GM12874 (cell line): ENCODE data around the gene STK16.

ENCODE experiments used
- TF ChIP-seq, protein P1 (sequence below): IDR thresholded peaks from 2 replicates; pipeline ENCODE4 v1.5.1; 2011; ENCODE audit warnings: low read depth, mild to moderate bottlenecking, control low read depth, low read length, moderate library complexity; ENCODE audit not compliant: insufficient read depth

STK16 gene

DNA sequence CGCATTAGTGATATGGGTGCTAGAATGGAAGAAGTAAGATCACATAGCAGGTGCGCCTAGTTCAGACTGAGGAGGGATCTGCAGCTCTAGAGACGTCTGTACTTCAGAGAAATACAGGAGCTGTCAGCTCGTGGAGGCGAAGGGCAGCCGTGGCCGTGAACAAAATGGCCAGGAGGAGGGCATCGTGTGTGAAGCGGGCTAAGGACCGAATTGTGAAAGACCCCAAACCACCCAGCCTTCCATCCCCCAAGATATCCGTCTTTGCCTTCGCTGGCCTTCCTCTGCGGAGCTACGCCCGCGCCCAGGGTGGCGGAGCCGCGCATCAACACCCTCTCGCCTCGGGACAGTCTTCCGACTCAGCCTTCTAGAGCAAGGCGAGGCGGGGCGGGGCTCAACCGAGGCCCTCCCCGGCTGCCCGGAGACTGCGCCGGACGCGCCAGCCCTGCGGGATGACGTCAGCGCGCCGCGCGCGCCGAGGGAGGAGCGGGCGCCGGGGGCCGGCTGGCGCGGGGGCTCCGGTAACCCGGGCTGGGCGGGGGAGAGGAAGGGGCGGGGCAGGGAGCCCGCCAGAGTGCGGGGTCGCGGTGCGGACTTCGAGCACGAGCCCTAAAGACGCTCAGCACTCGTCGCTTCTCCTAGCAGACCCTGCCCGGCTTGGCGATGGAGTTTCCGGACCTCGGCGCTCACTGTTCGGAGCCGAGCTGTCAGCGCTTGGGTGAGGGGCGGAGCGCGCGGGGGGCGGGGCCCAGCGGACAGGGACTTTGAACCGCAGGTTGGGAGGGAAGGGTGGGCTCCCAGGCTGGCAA is 38.7 kb upstream of the STK16 start, which contains the start of gene ZFAND2B:
TSS of gene ZFAND2B (plus strand) at position 455 of the 806 bp plus-strand sequence. CDS start at position 661, 206 bp downstream.
- TF ChIP-seq, protein P1, sequence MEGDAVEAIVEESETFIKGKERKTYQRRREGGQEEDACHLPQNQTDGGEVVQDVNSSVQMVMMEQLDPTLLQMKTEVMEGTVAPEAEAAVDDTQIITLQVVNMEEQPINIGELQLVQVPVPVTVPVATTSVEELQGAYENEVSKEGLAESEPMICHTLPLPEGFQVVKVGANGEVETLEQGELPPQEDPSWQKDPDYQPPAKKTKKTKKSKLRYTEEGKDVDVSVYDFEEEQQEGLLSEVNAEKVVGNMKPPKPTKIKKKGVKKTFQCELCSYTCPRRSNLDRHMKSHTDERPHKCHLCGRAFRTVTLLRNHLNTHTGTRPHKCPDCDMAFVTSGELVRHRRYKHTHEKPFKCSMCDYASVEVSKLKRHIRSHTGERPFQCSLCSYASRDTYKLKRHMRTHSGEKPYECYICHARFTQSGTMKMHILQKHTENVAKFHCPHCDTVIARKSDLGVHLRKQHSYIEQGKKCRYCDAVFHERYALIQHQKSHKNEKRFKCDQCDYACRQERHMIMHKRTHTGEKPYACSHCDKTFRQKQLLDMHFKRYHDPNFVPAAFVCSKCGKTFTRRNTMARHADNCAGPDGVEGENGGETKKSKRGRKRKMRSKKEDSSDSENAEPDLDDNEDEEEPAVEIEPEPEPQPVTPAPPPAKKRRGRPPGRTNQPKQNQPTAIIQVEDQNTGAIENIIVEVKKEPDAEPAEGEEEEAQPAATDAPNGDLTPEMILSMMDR, result no peak

DNA sequence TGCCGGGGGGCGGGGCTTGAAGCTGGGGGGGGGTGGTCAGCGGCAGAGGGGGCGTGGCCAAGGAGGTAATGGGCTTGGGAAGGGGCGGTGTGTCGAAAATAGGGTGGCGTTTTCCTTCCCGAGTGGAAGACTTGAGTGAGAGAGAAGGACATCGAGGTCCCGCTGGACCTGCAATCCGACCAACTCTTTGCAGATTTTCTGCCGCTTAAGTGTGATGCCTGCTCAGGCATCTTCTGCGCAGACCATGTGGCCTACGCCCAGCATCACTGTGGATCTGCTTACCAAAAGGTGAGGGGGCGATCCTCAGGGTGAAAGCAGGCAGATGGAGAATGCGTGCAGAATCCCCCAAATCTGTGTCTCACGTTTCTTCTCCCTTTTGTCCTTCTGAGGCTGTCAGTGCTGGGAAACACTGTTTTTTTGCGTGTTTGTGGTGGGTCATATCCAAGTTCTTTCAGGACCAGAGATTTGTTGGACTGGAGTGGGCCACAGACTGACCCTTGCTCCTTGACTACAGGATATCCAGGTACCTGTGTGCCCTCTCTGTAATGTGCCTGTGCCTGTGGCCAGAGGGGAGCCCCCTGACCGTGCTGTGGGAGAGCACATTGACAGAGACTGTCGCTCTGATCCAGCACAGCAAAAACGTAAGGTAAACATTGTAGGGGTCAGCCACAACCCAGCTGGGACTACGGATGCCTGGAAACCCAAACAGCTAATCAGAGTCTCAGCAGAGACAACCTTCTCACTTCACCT is 38.0 kb upstream of the STK16 start:
- TF ChIP-seq, protein P1, result no peak

DNA sequence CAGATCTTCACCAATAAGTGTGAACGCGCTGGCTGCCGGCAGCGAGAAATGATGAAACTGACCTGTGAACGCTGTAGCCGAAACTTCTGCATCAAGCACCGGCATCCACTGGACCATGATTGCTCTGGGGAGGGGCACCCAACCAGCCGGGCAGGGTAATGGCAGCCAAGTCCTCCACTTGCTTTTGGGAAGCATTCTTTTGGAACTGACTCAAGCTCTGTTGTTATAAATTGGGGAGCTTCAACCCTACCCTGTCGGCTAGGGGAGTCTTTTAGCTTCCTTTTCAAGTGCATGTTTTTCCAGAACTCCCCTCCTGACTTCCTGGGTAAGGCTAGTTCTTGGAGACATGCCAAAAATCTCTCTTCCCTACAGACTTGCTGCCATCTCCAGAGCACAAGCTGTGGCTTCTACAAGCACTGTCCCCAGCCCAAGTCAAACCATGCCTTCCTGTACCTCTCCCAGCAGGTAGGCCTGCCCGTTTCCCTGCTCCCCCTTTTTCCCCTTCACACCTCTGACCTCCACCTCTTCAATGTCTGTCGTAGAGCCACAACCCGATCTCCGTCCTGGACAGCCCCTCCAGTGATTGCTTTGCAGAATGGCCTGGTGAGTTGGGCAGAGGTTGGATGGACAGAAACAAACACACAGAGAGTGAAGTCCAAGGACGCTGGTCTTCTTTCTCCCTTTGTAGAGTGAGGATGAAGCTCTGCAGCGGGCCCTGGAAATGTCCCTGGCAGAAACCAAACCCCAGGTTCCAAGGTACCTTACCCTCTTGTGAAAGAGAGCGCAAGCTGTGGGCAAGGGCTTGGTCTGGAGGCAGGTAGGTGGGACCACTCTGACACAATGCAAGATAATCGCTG is 37.2 kb upstream of the STK16 start:
- TF ChIP-seq, protein P1, result no peak

DNA sequence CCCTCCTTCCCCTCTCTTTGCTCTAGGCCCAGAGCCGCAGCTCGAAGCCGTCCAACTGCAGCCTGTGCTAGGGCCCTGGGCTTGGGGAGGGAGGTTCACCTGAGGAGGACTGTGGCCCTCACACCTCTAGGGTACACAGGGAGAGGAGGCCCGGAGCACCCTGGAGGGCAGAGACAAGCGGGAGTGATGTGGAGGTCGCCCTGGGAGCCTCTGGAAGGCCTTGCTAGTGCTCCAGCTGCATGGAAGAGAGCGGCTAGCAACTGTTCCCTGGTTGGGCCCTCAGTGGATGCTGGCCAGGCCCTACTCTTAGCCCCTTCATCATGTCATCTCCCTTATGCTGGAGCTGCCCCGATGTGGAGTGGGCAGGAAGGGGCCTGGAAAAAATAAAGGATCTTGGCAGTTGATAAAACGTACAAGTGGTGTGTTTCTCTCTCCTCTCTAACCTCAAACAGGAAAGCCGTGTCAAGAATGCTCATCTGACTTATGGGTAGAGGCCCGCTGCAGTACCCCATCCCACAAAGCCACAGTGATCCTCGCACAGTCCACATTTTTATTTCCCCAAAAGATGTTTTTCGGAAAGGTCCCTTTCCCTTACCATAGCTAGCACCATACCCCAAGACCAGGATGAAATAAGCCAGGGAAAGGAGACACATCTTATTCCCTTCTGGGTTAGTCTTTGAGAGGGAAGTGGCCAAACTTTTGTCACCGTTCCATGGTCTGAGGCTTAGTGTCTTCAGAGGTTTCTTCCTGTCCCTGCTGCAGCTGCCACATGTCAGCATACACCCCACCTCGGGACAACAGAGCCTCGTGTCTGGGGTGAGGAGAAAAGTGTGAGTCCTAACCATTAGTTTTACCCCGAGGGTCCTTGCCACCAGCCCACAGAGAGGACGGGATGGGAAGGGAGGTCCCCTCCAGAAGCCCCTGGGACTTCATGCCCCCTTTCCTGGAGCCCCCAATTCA is 35.8 kb upstream of the STK16 start:
- TF ChIP-seq, protein P1, result no peak

DNA sequence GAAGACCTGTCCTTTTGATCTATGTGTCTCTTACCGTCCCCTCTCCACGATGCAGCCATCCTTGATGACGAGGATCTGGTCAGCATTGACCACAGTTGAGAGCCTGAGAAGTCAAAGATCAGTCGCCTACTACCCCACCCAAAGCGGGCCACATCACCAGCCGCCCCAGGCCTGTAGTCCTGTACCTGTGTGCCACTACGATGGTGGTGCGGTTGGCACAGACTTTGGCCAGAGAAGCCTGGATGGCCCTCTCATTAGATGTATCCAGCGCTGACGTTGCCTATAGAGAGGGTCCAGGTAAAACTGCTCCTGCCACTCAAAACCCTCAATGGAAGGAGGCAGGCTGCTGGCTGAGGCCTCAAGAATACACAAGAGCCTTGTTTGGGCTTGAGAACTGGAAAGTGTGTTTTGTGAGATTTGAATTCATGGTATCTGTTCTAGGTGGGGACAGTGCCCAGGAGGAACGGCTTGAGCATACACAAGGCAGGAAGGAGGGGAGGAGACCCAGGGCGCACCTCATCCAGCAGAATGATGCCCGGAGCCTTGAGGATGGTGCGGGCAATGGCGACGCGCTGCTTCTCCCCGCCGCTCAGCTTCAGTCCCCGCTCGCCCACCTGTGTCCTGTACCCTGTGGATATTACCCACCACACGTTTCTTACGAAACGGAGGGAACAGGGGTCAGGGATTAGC is 34.9 kb upstream of the STK16 start:
- TF ChIP-seq, protein P1, result no peak

DNA sequence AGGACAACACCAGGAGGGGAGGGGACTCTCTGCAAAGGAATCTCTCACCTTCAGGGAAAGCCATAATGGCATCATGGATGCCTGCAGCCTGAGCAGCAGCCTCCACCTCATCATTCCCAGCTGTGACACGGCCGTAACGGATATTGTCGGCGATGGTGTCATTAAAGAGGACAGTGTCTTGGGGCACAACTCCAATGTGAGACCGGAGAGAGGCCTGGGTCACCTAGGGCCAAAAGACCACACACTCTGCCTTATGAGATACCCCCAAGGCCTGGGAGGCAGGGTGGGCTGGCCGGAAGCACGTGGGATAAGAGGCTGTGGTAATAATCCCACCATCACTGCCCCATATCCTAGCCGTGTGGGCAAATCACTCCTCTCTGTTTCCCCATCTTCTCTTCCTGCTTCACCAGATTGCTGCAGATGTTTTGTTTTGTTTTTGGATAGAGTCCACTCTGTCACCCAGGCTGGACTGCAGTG is 34.4 kb upstream of the STK16 start:
- TF ChIP-seq, protein P1, result no peak
